PC-9 (cell line): ENCODE measurements around the gene CGB3. TPM values are rescaled to one million over a fixed set of nuclear protein-coding genes. Genes with fewer than 3 reads are reported as not detected.
"Not testable (repeated sequence)": the region's sequence is repeated elsewhere in the genome, so short reads cannot be mapped to it uniquely, and the experiment has no call there.

ENCODE experiments used
- BruUV-seq: library from RNA; stranded (reverse); fragments of 400-500 nt; replicated peaks from 2 replicates; lab custom pipeline; 2021; lab: Mats Ljungman, UMichigan
- CTCF ChIA-PET: fragments of 300-600 bp; sonication (Branson Sonifier 250); formaldehyde crosslinking; loops from one replicate; lab custom pipeline; 2022; ENCODE audit warnings: antibody characterized with exemption; lab: Charles Lee
- POLR2A ChIA-PET: fragments of 300-600 bp; sonication (Branson Sonifier 250); formaldehyde crosslinking; loops from one replicate; lab custom pipeline; 2022; ENCODE audit warnings: antibody characterized with exemption; ENCODE audit not compliant: unreplicated experiment; lab: Charles Lee
- DNase-seq, 2 experiments: peaks; one replicate each; pipeline versions ENCODE4 v3.0.0 to v3.0.0-alpha.2; 2015 to 2022; ENCODE audit warnings: mixed read lengths in 1 of 2
- H2AFZ ChIP-seq: fragments of 200-600 bp; sonication (generic); 2 replicates; pipeline ENCODE4 v1.8.1; 2017; ENCODE audit warnings: antibody characterized with exemption
- H3F3A ChIP-seq: fragments of 200-600 bp; sonication (generic); 2 replicates; pipeline ENCODE4 v1.8.1; 2017; ENCODE audit warnings: antibody characterized with exemption, mild to moderate bottlenecking, low read depth; ENCODE audit not compliant: insufficient read depth
- H3K27ac ChIP-seq: fragments of 200-600 bp; sonication (generic); 2 replicates; pipeline ENCODE4 v1.6.1; 2016; ENCODE audit warnings: mixed run types
- H3K27me3 ChIP-seq: fragments of 200-600 bp; sonication (generic); 2 replicates; pipeline ENCODE4 v1.6.1; 2016; ENCODE audit warnings: low read depth, mixed run types; ENCODE audit not compliant: insufficient read depth
- H3K36me3 ChIP-seq: fragments of 200-600 bp; sonication (generic); 2 replicates; pipeline ENCODE4 v1.6.1; 2016; ENCODE audit warnings: low read depth, mixed run types
- H3K4me1 ChIP-seq: fragments of 200-600 bp; sonication (generic); replicated peaks from 2 replicates; pipeline ENCODE4 v1.6.1; 2016; ENCODE audit warnings: mixed run types; ENCODE audit not compliant: insufficient read depth
- H3K4me2 ChIP-seq: fragments of 200-600 bp; sonication (generic); 2 replicates; pipeline ENCODE4 v1.6.1; 2017; ENCODE audit warnings: mixed run types
- H3K4me3 ChIP-seq: fragments of 200-600 bp; sonication (generic); 2 replicates; pipeline ENCODE4 v1.6.1; 2016; ENCODE audit warnings: mixed run types
- H3K79me2 ChIP-seq: fragments of 200-600 bp; sonication (generic); 2 replicates; pipeline ENCODE4 v1.6.1; 2017; ENCODE audit warnings: low read depth, mixed run types
- H3K9me2 ChIP-seq: fragments of 200-600 bp; sonication (generic); 2 replicates; pipeline ENCODE4 v1.8.1; 2017; ENCODE audit warnings: mild to moderate bottlenecking; ENCODE audit not compliant: insufficient read depth
- H3K9me3 ChIP-seq: fragments of 200-600 bp; sonication (generic); 2 replicates; pipeline ENCODE4 v1.8.1; 2016; ENCODE audit warnings: low read depth; ENCODE audit not compliant: insufficient read depth
- H4K20me1 ChIP-seq: fragments of 200-600 bp; sonication (generic); 2 replicates; pipeline ENCODE4 v1.8.1; 2017; ENCODE audit not compliant: insufficient read depth
- EZH2 ChIP-seq: fragments of 200-600 bp; sonication (generic); IDR thresholded peaks from 2 replicates; pipeline ENCODE4 v1.8.0; 2017; ENCODE audit warnings: antibody characterized with exemption, low read depth
- intact Hi-C: fragments of 100-400 bp; cut with micrococcal nuclease; formaldehyde crosslinking; loops from one replicate; pipeline ENCODE4 v1.10.0; 2022; ENCODE audit not compliant: unreplicated experiment
- total RNA-seq: library from RNA; stranded (reverse); gene quantifications from 2 replicates; pipeline ENCODE4 v1.2.3, GENCODE V29; 2021
- TF ChIP-seq, protein P1 (sequence below): fragments of 200-600 bp; sonication (generic); conservative IDR thresholded peaks from 2 replicates; pipeline ENCODE4 v1.6.1; 2017; ENCODE audit warnings: mixed run types, antibody characterized with exemption, mild to moderate bottlenecking, moderate library complexity

Gene CGB3
- total RNA-seq, 1 experiment from 2014 or later: not detected

DNA sequence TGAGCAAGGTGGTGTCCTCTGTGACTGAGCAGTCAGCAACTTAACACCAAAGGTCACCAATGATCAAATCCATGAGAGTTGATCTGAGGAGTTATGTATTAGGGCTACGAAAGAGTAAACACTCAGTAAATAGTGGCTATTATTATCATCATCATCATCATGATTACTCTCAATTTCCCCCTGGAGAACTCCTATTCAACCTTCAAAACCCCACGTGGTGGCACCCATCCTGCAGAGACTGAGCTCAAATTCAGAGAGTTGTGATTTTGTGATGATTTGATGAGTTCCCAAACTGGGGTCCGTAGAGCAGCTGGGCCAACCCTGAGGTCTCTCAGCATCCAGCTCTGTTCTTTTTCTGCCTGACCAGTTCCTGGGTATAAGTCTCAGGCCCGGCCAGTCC, 25.7 kb upstream of the CGB3 start:
- TSS peak; percentile 91 for BruUV-seq
- CTCF ChIA-PET, H3K36me3 ChIP-seq, intact Hi-C loops, H3K4me3 ChIP-seq, H3F3A ChIP-seq, H2AFZ ChIP-seq, H3K27me3 ChIP-seq, POLR2A ChIA-PET, H3K9me2 ChIP-seq, H4K20me1 ChIP-seq, H3K79me2 ChIP-seq, H3K4me1 ChIP-seq, H3K27ac ChIP-seq, H3K4me2 ChIP-seq, H3K9me3 ChIP-seq, DNase-seq: not testable (repeated sequence)

DNA sequence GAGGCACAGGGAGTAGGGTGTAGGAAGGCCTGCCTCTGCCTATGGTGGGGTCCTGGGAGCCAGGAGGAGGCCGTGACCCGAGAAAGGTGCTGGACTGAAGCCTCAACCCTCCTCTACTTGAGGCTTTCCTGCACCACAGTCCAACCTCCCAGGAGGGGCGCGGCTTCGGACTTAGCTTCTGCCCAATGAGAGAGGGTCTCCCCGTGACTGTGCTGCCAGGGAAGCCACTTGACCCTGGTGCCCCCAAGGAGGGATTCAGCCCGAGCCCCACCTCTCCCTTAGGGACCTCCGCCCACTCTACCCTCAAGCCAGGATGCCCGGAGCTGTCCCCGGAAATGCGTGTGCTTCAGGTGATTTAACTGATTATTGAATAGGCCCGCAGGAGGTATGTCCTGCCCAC, 24.9 kb upstream of the CGB3 start, which contains the start of gene CGB8:
Gene CGB8 (minus strand): TSS at position 101 of the 400 bp plus-strand sequence. CDS start 372 bp downstream, outside the sequence.
- H3K9me2 ChIP-seq, CTCF ChIA-PET: not testable (repeated sequence)

DNA sequence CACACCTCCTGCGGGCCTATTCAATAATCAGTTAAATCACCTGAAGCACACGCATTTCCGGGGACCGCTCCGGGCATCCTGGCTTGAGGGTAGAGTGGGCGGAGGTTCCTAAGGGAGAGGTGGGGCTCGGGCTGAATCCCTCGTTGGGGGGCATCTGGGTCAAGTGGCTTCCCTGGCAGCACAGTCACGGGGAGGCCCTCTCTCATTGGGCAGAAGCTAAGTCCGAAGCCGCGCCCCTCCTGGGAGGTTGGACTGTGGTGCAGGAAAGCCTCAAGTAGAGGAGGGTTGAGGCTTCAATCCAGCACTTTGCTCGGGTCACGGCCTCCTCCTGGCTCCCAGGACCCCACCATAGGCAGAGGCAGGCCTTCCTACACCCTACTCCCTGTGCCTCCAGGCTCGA, 19.4 kb upstream of the CGB3 start, which contains the start of gene CGB5:
Gene CGB5 (plus strand): TSS at position 301 of the 400 bp plus-strand sequence. CDS start 362 bp downstream, outside the sequence.
- H3K4me3 ChIP-seq, H3K79me2 ChIP-seq, BruUV-seq, H3K9me2 ChIP-seq, CTCF ChIA-PET, POLR2A ChIA-PET, H4K20me1 ChIP-seq, H2AFZ ChIP-seq, H3F3A ChIP-seq, H3K4me2 ChIP-seq, H3K36me3 ChIP-seq, intact Hi-C loops, H3K27ac ChIP-seq, H3K27me3 ChIP-seq, DNase-seq, H3K9me3 ChIP-seq: not testable (repeated sequence)
- H3K4me1 ChIP-seq: peaks cover 24% of the 10 kb centered on the region

More for the DNA sequence above, 24.9 kb upstream of the CGB3 start, which contains the start of gene CGB8:
- BruUV-seq, H3K4me1 ChIP-seq, H3K36me3 ChIP-seq, H3F3A ChIP-seq, H3K27ac ChIP-seq, DNase-seq, H3K79me2 ChIP-seq, intact Hi-C loops, H3K9me3 ChIP-seq, H4K20me1 ChIP-seq, POLR2A ChIA-PET, H3K4me3 ChIP-seq, H3K27me3 ChIP-seq, H2AFZ ChIP-seq, H3K4me2 ChIP-seq: not testable (repeated sequence)

- H4K20me1 ChIP-seq, DNase-seq, CTCF ChIA-PET, intact Hi-C loops, H3K9me2 ChIP-seq, H3K79me2 ChIP-seq, H3K27ac ChIP-seq, H3K4me3 ChIP-seq, H3K27me3 ChIP-seq, POLR2A ChIA-PET, H3K9me3 ChIP-seq, H3K36me3 ChIP-seq, H2AFZ ChIP-seq: not testable (repeated sequence)
- peaks cover 11% of the 10 kb centered on the region; the same call in 1 of the 2 replicates for H3F3A ChIP-seq
- BruUV-seq: TSS peak; percentile 43
- H3K4me2 ChIP-seq: peak overlapping the region; percentile 58
- H3K4me1 ChIP-seq: peaks cover 30% of the 10 kb centered on the region
These were observed 18.5 kb upstream of the CGB3 start for GRCh38 chr19:49042666-49043065.

GRCh38 chr19:49042177-49042576, 18.0 kb upstream of the CGB3 start:
- POLR2A ChIA-PET: no interaction called here
- peak; percentile 67 to 87 for DNase-seq

DNA sequence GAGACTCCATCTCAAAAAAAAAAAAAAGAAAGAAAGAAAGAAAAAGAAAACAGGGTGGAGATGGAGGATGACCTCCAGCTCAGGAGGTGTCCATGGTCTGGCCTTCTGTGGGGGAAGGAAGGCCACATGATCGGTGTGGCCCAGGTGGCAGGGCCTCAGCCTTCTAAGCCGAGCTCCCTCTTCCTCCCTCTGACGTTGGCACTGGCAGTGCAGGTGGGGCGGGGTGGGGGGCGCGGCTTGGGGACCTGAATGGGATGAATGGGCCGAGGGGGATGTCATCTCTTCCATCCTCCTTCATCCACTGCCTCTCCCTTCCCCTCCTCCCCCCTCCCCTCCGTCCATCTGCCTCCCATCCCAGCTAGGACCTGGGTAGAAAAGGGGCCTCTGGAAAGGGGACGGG, 15.6 kb upstream of the CGB3 start:
- POLR2A ChIA-PET: interaction anchor here (0.7 kb wide), 1 partner anchor 394 kb away, joined by 7 read pairs; no protein-coding TSS in a partner anchor

More at GRCh38 chr19:49042177-49042576, 18.0 kb upstream of the CGB3 start:
- Histone ChIP-seq H3K36me3 (no peaks in the 10 kb centered on the region), H3K27ac (no peak overlapping the region), H3K27me3 (no peaks in the 10 kb centered on the region), H2AFZ (peak overlapping the region; percentile 26; the same call in 1 of the 2 replicates), H3K79me2 (no peaks in the 10 kb centered on the region), H3K9me3 (no peaks in the 10 kb centered on the region), H3K4me3 (no peak overlapping the region), H3K4me2 (peak overlapping the region; percentile 58), H4K20me1 (no peaks in the 10 kb centered on the region), H3K4me1 (peaks cover 30% of the 10 kb centered on the region), H3F3A (peaks cover 11% of the 10 kb centered on the region; the same call in 1 of the 2 replicates), H3K9me2 (no peaks in the 10 kb centered on the region)
- CTCF ChIA-PET: no interaction called here
- no peak for TF ChIP-seq EZH2
- TF ChIP-seq, protein P1, sequence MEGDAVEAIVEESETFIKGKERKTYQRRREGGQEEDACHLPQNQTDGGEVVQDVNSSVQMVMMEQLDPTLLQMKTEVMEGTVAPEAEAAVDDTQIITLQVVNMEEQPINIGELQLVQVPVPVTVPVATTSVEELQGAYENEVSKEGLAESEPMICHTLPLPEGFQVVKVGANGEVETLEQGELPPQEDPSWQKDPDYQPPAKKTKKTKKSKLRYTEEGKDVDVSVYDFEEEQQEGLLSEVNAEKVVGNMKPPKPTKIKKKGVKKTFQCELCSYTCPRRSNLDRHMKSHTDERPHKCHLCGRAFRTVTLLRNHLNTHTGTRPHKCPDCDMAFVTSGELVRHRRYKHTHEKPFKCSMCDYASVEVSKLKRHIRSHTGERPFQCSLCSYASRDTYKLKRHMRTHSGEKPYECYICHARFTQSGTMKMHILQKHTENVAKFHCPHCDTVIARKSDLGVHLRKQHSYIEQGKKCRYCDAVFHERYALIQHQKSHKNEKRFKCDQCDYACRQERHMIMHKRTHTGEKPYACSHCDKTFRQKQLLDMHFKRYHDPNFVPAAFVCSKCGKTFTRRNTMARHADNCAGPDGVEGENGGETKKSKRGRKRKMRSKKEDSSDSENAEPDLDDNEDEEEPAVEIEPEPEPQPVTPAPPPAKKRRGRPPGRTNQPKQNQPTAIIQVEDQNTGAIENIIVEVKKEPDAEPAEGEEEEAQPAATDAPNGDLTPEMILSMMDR: no peak
- BruUV-seq: no TSS peak
- intact Hi-C loops: no loop called here

More for the DNA sequence above, 15.6 kb upstream of the CGB3 start:
- H3F3A ChIP-seq: peaks cover 11% of the 10 kb centered on the region; the same call in 1 of the 2 replicates
- H3K4me1 ChIP-seq: peaks cover 30% of the 10 kb centered on the region
- H3K4me2 ChIP-seq, H3K9me3 ChIP-seq, H3K9me2 ChIP-seq, intact Hi-C loops, H3K79me2 ChIP-seq, BruUV-seq, H3K36me3 ChIP-seq, H3K27me3 ChIP-seq, DNase-seq, H3K27ac ChIP-seq, H4K20me1 ChIP-seq, H2AFZ ChIP-seq, H3K4me3 ChIP-seq: not testable (repeated sequence)
- CTCF ChIA-PET: interaction anchor here (0.9 kb wide), 1 partner anchor 16 kb away, joined by 5 read pairs; no protein-coding TSS in a partner anchor
